Keratinocyte (primary cell): Measurements from ENCODE around the gene EXOC3L2.

Source experiments
- CTCF ChIP-seq, 3 experiments: IDR thresholded peaks in 1 of 3; conservative IDR thresholded peaks in 1 of 3; optimal IDR thresholded peaks in 1 of 3; 2 replicates in 2 of 3; 3 replicates in 1 of 3; pipeline versions ENCODE3 to v1.5.1; 2011; ENCODE audit warnings: low read length in 3 of 3, mild to moderate bottlenecking in 3 of 3, moderate library complexity in 2 of 3, control low read depth in 1 of 3, inconsistent platforms in 1 of 3; ENCODE audit not compliant: insufficient read depth in 2 of 3; ENCODE audit errors: extremely low read depth in 1 of 3
- EZH2 ChIP-seq: IDR thresholded peaks from one replicate; pipeline ENCODE4 v1.6.1; 2012; ENCODE audit warnings: inconsistent platforms, mild to moderate bottlenecking, low read length, moderate library complexity

GRCh38 chr19:45218426-45218825 is 26.8 kb downstream of the EXOC3L2 start:
- TF ChIP-seq CTCF (optimal IDR thresholded peaks at IDR 0.05 in 1 of 3, IDR thresholded peaks at IDR 0.05 in 1 of 3, conservative IDR thresholded peaks at IDR 0.05 in 1 of 3; ENCODE audit: extremely low read depth in 1 of 3, insufficient read depth in 2 of 3, low read length in 3 of 3) (no peak), EZH2 (no peak)
